Head of caudate nucleus (tissue), 42 donors: Measurements from ENCODE around the gene MRPS5.

Source experiments
- DNase-seq, 42 donors: peaks; one replicate each; pipeline versions ENCODE4 v3.0.0 to v3.0.0-alpha.2; 2020 to 2021; ENCODE audit warnings: mixed read lengths in 7 of 42
- intact Hi-C: fragments of 100-400 bp; cut with DNase I; formaldehyde crosslinking; loops from one replicate; pipeline ENCODE4 v1.15.0; 2022

Gene MRPS5

DNA sequence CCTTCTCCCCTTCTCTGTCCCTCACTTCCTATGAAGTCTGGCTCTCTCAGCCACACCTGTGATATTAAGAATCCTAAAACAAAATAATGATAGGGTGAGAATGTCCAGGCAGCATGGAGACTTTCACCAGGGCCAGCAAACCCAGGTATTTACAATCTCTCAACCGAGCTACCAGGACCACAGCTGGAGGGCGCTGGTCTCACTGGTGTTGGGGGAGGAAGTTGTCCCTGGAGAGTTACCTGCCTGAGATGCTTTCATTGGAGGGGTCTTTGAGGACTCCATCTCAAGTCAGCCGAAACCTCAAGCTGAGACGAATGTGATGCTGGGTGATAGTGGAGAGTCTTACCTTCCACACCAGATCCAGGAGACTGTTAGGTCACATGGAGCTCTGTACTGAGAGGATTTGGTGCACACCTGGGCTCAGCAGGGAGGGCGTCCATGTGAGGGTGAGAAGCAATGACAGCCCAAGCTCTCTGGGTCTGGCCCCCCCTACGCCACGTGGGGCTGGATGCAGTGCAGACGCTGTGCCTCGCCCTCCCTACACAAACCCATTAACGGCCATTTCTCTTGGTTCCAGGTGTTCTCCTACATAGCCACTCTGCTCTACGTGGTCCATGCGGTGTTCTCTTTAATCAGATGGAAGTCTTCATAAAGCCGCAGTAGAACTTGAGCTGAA, 68.7 kb downstream of the MRPS5 start:
- DNase-seq: peak in 5 of 42 donors; percentile 1 to 25 (median 13)
- intact Hi-C loops: no loop called here

GRCh38 chr2:95052307-95052706, 69.3 kb downstream of the MRPS5 start:
- intact Hi-C loops: no loop called here

DNA sequence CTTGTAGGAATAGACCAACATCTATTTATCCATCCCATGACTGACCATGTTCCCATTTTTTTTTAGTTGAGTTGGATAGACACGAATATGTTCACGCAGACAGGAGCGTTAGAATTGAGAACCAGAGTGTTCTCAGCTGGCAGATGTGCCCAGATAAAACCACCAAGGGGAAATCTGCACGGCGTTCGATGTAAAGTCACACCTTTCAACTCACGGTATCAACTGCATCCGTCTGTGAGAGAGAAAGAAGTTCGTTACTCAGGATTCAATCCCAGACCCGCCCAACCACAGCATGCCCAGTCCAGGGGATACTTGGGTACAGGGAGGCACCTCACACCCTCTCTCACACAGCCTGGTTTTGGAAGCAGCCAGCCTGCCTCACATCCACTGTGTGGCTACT, 70.0 kb downstream of the MRPS5 start:
- DNase-seq: peak in 2 of 42 donors; percentile 9 to 28
- intact Hi-C loops: no loop called here

More at GRCh38 chr2:95052307-95052706, 69.3 kb downstream of the MRPS5 start:
- DNase-seq: peak in 4 of 42 donors; percentile 2 to 12 (median 10)

- intact Hi-C loops: no loop called here
- peak in 6 of 42 donors; percentile 1 to 19 (median 10) for DNase-seq
Measured at GRCh38 chr2:95050385-95051300, 71.0 kb downstream of the MRPS5 start.

DNA sequence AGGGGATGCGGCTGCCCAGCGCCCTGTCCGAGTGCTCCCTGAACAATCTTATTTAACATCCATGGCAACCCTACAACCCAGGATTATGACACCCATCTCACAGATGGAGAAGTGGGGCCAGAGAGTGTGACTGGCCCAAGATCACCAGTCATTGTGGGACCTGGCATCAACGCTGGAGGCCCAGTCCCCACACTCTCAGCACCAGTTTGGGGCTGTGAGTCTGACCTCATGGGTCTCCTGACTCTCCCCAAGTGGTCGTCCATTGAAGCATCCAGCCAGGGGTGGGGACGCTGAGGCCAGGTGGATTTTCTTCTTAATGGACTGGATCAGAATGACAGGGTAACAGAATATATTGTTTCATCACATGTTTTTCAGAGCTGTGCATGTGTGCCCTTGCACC, 71.6 kb downstream of the MRPS5 start:
- intact Hi-C loops: no loop called here
- peak in 3 of 42 donors; percentile 0 to 15 (median 11) for DNase-seq

- intact Hi-C loops: no loop called here
- peak in 3 of 42 donors; percentile 1 to 19 (median 8) for DNase-seq
Measured at GRCh38 chr2:95049683-95049955, 72.0 kb downstream of the MRPS5 start.

DNA sequence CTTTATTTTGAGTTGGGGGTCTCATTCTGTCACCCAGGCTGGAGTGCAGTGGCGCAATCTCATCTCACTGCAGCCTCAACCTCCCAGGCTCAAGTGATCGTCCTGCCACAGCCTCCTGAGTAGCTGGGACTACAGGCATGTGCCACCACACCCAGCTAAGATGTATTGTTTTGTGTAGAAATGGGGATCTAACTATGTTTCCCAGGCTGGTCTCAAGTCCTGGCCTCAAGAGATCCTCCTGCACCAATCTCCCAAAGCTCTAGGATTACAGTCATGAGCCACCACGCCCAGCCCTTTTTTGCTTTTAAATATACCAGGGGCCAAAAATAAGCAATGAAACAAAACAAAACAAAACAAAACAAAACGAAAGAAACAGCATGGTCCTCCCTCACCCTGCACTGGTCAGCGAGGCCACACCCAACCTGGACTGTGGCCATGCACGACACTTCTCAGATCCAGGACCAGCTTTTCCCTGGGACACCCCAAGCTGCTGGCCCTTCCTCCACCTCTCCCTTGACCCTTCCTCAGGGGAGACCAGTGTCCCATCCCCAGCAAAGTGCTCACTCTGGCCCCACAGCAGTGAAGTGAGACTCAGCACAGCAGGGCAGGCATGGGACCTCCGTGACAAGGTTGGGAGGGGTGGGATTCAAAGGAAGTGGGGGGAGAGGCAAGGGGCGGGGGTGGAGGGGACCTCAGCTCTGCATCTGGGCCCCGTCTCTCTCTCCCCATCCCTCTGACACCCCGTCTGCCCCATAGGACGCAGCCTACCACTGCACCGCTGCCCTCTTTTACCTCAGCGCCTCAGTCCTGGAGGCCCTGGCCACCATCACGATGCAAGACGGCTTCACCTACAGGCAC, 72.6 kb downstream of the MRPS5 start:
- intact Hi-C loops: no loop called here
- DNase-seq: peak in 5 of 42 donors; percentile 2 to 15 (median 12)

DNA sequence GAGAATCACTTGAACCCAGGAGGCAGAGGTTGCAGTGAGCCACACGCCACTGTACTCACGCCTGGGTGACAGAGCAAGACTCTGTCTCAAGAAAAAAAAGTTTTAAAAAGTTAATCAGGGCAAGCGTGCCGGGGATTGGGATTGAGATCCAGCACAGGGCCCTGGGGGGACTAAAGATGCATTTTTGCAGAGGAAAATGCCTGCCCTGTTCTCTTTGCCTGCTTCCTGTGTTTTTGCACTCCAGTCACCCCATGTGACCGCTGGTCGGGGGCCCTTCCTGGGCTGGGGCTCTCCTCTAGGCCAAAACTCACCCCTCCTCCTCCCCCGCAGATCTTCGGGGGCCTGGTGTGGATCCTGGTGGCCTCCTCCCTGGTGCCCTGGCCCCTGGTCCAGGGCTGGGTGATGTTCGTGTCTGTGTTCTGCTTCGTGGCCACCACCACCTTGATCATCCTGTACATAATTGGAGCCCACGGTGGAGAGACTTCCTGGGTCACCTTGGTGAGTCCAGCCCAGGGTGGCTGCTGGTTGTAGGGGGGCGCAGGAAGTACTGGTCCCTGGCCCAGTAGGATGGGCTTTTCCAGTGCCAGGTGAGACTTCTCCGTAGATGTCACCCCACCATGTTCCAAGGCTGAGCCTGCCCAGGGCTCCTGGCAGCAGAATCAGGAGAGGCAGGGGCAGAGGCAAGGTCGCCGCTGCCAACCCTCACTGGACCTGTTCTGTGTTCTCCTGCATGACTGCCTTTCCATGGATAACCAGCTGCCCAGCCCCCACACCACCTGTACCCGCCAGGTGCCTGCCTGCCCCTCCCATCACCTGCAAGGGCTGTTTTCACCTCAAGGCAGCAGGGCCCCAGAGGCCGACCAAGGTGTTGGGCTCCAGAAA, 73.7 kb downstream of the MRPS5 start:
- peak in 6 of 42 donors; percentile 0 to 22 (median 14) for DNase-seq
- intact Hi-C loops: no loop called here

GRCh38 chr2:95046371-95047112, 75.1 kb downstream of the MRPS5 start:
- intact Hi-C loops: no loop called here

GRCh38 chr2:95044601-95045000, 77.0 kb downstream of the MRPS5 start:
- intact Hi-C loops: no loop called here
- peak in 2 of 42 donors; percentile 21 to 22 for DNase-seq

More at GRCh38 chr2:95046371-95047112, 75.1 kb downstream of the MRPS5 start:
- DNase-seq: peak in 5 of 42 donors; percentile 1 to 16 (median 11)

GRCh38 chr2:95043300-95044093, 78.1 kb downstream of the MRPS5 start:
- intact Hi-C loops: no loop called here
- peak; percentile 79 to 97 (median 91) for DNase-seq

- intact Hi-C loops: no loop called here
- peak in 4 of 42 donors; percentile 33 to 73 (median 44) for DNase-seq
Measured at GRCh38 chr2:95042472-95043271, 78.9 kb downstream of the MRPS5 start.

- DNase-seq: peak in 3 of 42 donors; percentile 16 to 37 (median 33)
Measured at GRCh38 chr2:95041824-95042442, 79.7 kb downstream of the MRPS5 start.

DNA sequence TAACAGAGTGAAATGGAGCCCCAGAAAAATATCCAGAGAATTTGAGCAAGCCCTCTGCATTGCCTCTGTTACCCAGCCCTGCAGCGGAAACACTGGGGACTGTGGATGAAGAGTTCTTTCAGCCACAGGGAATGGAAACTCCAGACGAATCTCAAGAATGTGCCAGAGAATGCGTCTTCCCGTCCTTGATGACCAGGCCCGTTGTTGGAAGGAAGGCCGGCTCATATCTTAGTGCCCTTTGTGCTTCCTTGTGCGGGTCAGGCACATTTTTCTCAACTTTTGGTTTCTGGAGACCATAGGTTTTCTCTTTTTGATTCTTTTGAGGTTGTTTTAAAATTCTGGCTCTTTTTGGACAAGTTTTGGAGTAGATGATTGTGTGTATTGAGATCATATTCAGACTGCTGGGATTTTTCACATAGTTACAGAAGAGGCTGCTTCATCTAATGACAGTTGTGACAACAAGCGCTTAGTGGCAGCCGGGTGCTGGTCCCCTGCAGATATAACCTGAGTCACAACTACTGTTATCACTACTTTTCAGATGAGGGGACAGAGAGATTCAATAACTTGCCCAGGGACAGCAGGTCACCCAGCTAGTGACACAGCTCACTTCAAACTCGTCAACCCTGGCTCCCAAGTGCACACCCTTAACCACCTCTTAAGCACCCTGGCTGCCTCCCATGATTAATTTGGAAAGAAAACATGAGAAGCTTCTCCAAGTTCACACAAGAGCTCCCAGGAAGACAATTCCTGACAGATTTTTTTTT, 80.4 kb downstream of the MRPS5 start:
- intact Hi-C loops: no loop called here
- peak in 2 of 42 donors; percentile 1 to 31 for DNase-seq

More at GRCh38 chr2:95041824-95042442, 79.7 kb downstream of the MRPS5 start:
- intact Hi-C loops: no loop called here

DNA sequence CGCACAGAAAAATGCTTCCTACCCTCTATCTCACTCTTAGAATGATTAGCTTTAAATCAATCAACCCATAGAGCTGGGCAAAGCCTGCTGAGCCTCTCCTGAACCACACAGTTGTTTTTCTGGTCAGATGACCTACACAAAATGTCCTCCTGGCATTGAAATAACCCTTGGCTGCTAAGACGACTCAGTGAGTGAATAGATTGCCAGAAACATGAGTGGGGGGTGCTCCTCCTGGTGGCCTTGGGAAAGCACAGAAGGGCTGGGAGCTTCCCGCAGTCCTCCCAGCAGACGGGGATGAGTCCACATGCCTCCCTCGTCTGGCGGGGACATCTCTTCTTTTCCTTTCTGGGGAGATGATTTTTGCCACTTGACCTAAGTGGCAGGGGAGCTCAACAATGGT, 81.2 kb downstream of the MRPS5 start:
- DNase-seq: peak in 3 of 42 donors; percentile 10 to 35 (median 29)
- intact Hi-C loops: no loop called here
